Measurements from ENCODE around the gene C6orf132. TPM values are rescaled to one million over a fixed set of nuclear protein-coding genes. Genes with fewer than 3 reads are reported as not detected.

The C6orf132 gene
- total and polyA plus RNA-seq, 9 of the 15 experiments (the other 6 are each of a cell fraction or from before 2014, with no cell fraction given) = 0.06 to 0.35 (median 0.14) TPM

DNA sequence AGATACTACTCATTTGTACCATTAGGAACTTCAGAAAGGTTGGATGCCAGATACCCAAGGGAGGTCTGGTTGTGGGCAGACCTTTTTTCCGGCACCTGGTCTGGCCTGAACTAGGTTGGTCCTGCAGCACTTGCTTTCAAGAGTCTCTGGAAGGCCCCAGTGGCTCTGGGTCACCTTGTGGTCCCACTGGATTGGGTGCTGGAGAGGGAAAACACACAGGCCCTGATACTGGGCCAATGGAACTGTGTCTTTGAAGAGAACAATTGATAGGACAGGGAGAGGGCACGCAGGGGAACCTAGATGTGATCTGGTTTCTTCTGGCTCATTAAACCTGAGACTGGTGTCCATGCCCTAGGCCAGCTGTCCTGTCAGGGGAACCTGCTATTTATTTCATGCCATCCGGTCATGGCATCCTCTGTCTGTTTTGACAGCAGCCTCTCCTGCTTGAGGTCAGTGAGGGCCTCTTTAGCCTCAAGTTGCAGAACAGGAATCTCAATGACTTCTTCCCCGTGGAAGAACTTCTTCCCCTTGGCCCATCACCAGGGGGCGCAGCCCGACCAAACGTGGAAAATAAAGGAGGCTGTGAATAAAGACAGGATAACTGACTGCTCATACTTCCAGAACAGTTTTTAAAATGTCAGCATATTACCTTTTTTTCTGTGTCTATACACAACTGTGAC, 67.1 kb downstream of the C6orf132 start (continued):
- TF ChIP-seq ZNF12 (CRISPR knock-in tag; IDR thresholded peaks at IDR 0.05) (no peak), RBM22 (IDR thresholded peaks at IDR 0.05; ENCODE audit: low read depth, low read length, poor library complexity, severe bottlenecking) (no peak), PML (IDR thresholded peaks at IDR 0.05; ENCODE audit: low read length) (no peak), TCFL5 (CRISPR knock-in tag; conservative IDR thresholded peaks at IDR 0.05) (no peak), ZNF224 (CRISPR knock-in tag; IDR thresholded peaks at IDR 0.05) (no peak), ZNF212 (CRISPR knock-in tag; IDR thresholded peaks at IDR 0.05) (no peak), NUFIP1 (IDR thresholded peaks at IDR 0.05; ENCODE audit: partially characterized antibody) (no peak), SMARCA5 (IDR thresholded peaks at IDR 0.05) (no peak), TRIM24 (IDR thresholded peaks at IDR 0.05) (no peak), POLR2AphosphoS2 (IDR thresholded peaks at IDR 0.05; ENCODE audit: low read length) (no peak), FOXP1 (CRISPR knock-in tag; IDR thresholded peaks at IDR 0.05) (no peak), MEF2A (IDR thresholded peaks at IDR 0.05; ENCODE audit: control insufficient read depth, low read depth, low read length) (no peak), POLR3A (IDR thresholded peaks at IDR 0.05; ENCODE audit: borderline replicate concordance, extremely low read depth, insufficient read depth, insufficient read length) (no peak), RCOR1 (IDR thresholded peaks at IDR 0.05; ENCODE audit: borderline replicate concordance in 1 of 2, low read depth in 2 of 2, low read length in 2 of 2) (0 out of 4 replicates have a peak, but pooled peaks of 1 of the 2 experiments have one; percentile 37), ESRRB (CRISPR knock-in tag; IDR thresholded peaks at IDR 0.05; ENCODE audit: borderline replicate concordance) (no peak), ZNF584 (CRISPR knock-in tag; IDR thresholded peaks at IDR 0.05; ENCODE audit: low read depth) (no peak), SAP30 (IDR thresholded peaks at IDR 0.05; ENCODE audit: borderline replicate concordance, insufficient read depth, low read depth, low read length, poor library complexity, severe bottlenecking) (no peak), CBX3 (IDR thresholded peaks at IDR 0.05; ENCODE audit: borderline replicate concordance in 1 of 2, low read length in 2 of 2) (no peak), CSDE1 (IDR thresholded peaks at IDR 0.05) (no peak), MBD1 (CRISPR knock-in tag; IDR thresholded peaks at IDR 0.05) (no peak), HCFC1 (IDR thresholded peaks at IDR 0.05; ENCODE audit: low read depth, low read length) (no peak), FOXK2 (conservative IDR thresholded peaks at IDR 0.05 in 1 of 2, IDR thresholded peaks at IDR 0.05 in 1 of 2; ENCODE audit: low read depth in 2 of 2) (no peak), HNRNPK (IDR thresholded peaks at IDR 0.05; ENCODE audit: low read depth, low read length, poor library complexity, severe bottlenecking) (no peak)
- TF ChIP-seq, protein P1, sequence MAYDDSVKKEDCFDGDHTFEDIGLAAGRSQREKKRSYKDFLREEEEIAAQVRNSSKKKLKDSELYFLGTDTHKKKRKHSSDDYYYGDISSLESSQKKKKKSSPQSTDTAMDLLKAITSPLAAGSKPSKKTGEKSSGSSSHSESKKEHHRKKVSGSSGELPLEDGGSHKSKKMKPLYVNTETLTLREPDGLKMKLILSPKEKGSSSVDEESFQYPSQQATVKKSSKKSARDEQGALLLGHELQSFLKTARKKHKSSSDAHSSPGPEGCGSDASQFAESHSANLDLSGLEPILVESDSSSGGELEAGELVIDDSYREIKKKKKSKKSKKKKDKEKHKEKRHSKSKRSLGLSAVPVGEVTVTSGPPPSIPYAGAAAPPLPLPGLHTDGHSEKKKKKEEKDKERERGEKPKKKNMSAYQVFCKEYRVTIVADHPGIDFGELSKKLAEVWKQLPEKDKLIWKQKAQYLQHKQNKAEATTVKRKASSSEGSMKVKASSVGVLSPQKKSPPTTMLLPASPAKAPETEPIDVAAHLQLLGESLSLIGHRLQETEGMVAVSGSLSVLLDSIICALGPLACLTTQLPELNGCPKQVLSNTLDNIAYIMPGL (CRISPR knock-in tag; IDR thresholded peaks at IDR 0.05) = no peak
- TF ChIP-seq, protein P2, sequence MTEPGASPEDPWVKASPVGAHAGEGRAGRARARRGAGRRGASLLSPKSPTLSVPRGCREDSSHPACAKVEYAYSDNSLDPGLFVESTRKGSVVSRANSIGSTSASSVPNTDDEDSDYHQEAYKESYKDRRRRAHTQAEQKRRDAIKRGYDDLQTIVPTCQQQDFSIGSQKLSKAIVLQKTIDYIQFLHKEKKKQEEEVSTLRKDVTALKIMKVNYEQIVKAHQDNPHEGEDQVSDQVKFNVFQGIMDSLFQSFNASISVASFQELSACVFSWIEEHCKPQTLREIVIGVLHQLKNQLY (CRISPR knock-in tag; conservative IDR thresholded peaks at IDR 0.05) = no peak

Measured in K562 (cell line).